Natural killer cell (primary cell): ENCODE data around the gene IZUMO2. TPM values are rescaled to one million over a fixed set of nuclear protein-coding genes. Genes with fewer than 3 reads are reported as not detected.

Experiments
- ATAC-seq, 3 donors: fragments of 150-1000 bp in 2 of 3; fragments of 200-7000 bp in 1 of 3; cut with Tn5 transposase; 1 replicate in 1 of 3; 2 replicates in 2 of 3; pipeline ENCODE4 v1.10.0; 2021; ENCODE audit warnings: mild to moderate bottlenecking in 2 of 3, moderate library complexity in 2 of 3
- DNase-seq, 2 donors: peaks; one replicate each; pipeline versions ENCODE4 v3.0.0 to v3.0.0-alpha.2; 2013 to 2021; ENCODE audit warnings: mixed read lengths in 1 of 2
- H3K27ac ChIP-seq: one replicate; pipeline ENCODE4 v1.5.1; 2013; ENCODE audit warnings: mild to moderate bottlenecking, low read length
- H3K27me3 ChIP-seq: one replicate; pipeline ENCODE4 v1.6.1; 2013; ENCODE audit warnings: low read length; ENCODE audit not compliant: control insufficient read depth, insufficient read depth
- H3K36me3 ChIP-seq: one replicate; pipeline ENCODE4 v1.6.1; 2013; ENCODE audit warnings: low read length; ENCODE audit not compliant: control insufficient read depth, insufficient read depth
- H3K4me1 ChIP-seq: one replicate; pipeline ENCODE4 v1.6.1; 2013; ENCODE audit warnings: low read length; ENCODE audit not compliant: control insufficient read depth, insufficient read depth
- H3K4me3 ChIP-seq: one replicate; pipeline ENCODE4 v1.5.1; 2013; ENCODE audit warnings: low read length
- H3K9me3 ChIP-seq: one replicate; pipeline ENCODE4 v1.6.1; 2013; ENCODE audit warnings: low read length; ENCODE audit not compliant: control insufficient read depth, insufficient read depth
- H3K27ac Mint-ChIP-seq, 2 donors: one replicate each; pipeline ENCODE4 v1.8.0; 2022; ENCODE audit warnings: mild to moderate bottlenecking in 2 of 2, mixed read lengths in 2 of 2, moderate library complexity in 1 of 2
- H3K27me3 Mint-ChIP-seq, 2 donors: one replicate each; pipeline ENCODE4 v1.8.0; 2022; ENCODE audit warnings: low read depth in 2 of 2, mixed read lengths in 2 of 2
- H3K36me3 Mint-ChIP-seq: one replicate; pipeline ENCODE4 v1.8.0; 2022; ENCODE audit warnings: mixed read lengths
- H3K4me1 Mint-ChIP-seq, 2 donors: one replicate each; pipeline ENCODE4 v1.8.0; 2022; ENCODE audit warnings: mixed read lengths in 2 of 2
- H3K4me3 Mint-ChIP-seq: one replicate; pipeline ENCODE4 v1.8.0; 2022; ENCODE audit warnings: mild to moderate bottlenecking, moderate library complexity, mixed read lengths
- H3K9me3 Mint-ChIP-seq, 2 donors: one replicate each; pipeline ENCODE4 v1.8.0; 2022; ENCODE audit warnings: mixed read lengths in 2 of 2
- CTCF ChIP-seq: fragments of 200-600 bp; IDR thresholded peaks from one replicate; pipeline ENCODE4 v1.8.0; 2022; ENCODE audit warnings: antibody characterized with exemption
- WGBS: methylation state at CpG from one replicate; pipeline ENCODE4 v1.1.7; 2013; ENCODE audit warnings: missing lambda C conversion rate; ENCODE audit not compliant: insufficient coverage; 5-methylcytosine and 5-hydroxymethylcytosine counted together
- intact Hi-C: fragments of 100-400 bp; cut with micrococcal nuclease; formaldehyde crosslinking; loops from one replicate; pipeline ENCODE4 v1.14.2; 2022
- total RNA-seq, 4 donors: library from RNA; stranded (reverse); fragments of 120-200 nt in 1 of 4; gene quantifications; one replicate each; pipeline versions ENCODE4 v1.2.3 to v1.2.4, GENCODE V29; 2013 to 2022

The IZUMO2 gene
- total RNA-seq, 3 donors from 2014 or later (not counting 1 experiment from before 2014, with no cell fraction given) = not detected

- Histone ChIP-seq H3K4me3 (no peak overlapping the region), H3K4me1 (no peaks in the 10 kb centered on the region), H3K36me3 (no peaks in the 10 kb centered on the region), H3K27me3 (no peaks in the 10 kb centered on the region), H3K9me3 (no peaks in the 10 kb centered on the region), H3K27ac (no peak overlapping the region)
- Mint-ChIP-seq H3K4me1 (no peaks in the 10 kb centered on the region), H3K36me3 (no peaks in the 10 kb centered on the region), H3K27ac (no peak overlapping the region), H3K4me3 (no peak overlapping the region), H3K27me3 (peaks cover 0 to 4% of the 10 kb centered on the region in 2 donors), H3K9me3 (no peaks in the 10 kb centered on the region)
- TF ChIP-seq CTCF = no peak
- ATAC-seq (no peak), DNase-seq (no peak)
- intact Hi-C loops = no loop called here
- 89% methylated on average over 1 of the region's 1 CpG for WGBS
Observed at GRCh38 chr19:50178320-50178719, 15.2 kb upstream of the IZUMO2 start.

GRCh38 chr19:50176775-50177174 lies 13.7 kb upstream of the IZUMO2 start:
- no peak overlapping the region for H3K27ac Mint-ChIP-seq
- intact Hi-C loops = no loop called here
- 87% methylated on average over 7 of the region's 9 CpGs for WGBS
- Histone ChIP-seq H3K4me3 (no peak overlapping the region), H3K36me3 (no peaks in the 10 kb centered on the region), H3K4me1 (no peaks in the 10 kb centered on the region), H3K27me3 (no peaks in the 10 kb centered on the region), H3K27ac (no peak overlapping the region), H3K9me3 (no peaks in the 10 kb centered on the region)
- no peaks in the 10 kb centered on the region for H3K36me3 Mint-ChIP-seq
- H3K4me3 Mint-ChIP-seq = no peak overlapping the region
- peaks cover 0 to 4% of the 10 kb centered on the region in 2 donors for H3K27me3 Mint-ChIP-seq
- H3K4me1 Mint-ChIP-seq = no peaks in the 10 kb centered on the region
- no peak for DNase-seq
- TF ChIP-seq CTCF = no peak
- no peak for ATAC-seq
- H3K9me3 Mint-ChIP-seq = no peaks in the 10 kb centered on the region

- no peak for ATAC-seq
- H3K27me3 Mint-ChIP-seq = peaks cover 0 to 4% of the 10 kb centered on the region in 2 donors
- no peak overlapping the region for H3K4me3 Mint-ChIP-seq
- no peaks in the 10 kb centered on the region for H3K36me3 Mint-ChIP-seq
- Histone ChIP-seq H3K4me3 (no peak overlapping the region), H3K9me3 (no peaks in the 10 kb centered on the region), H3K36me3 (no peaks in the 10 kb centered on the region), H3K27ac (no peak overlapping the region), H3K4me1 (no peaks in the 10 kb centered on the region), H3K27me3 (no peaks in the 10 kb centered on the region)
- no peak for DNase-seq
- H3K27ac Mint-ChIP-seq = no peak overlapping the region
- intact Hi-C loops = no loop called here
- 87% methylated on average over 10 of the region's 10 CpGs for WGBS
- no peak for TF ChIP-seq CTCF
- H3K4me1 Mint-ChIP-seq = no peaks in the 10 kb centered on the region
- no peaks in the 10 kb centered on the region for H3K9me3 Mint-ChIP-seq
Observed at GRCh38 chr19:50175924-50176323, 12.8 kb upstream of the IZUMO2 start.

- intact Hi-C loops = no loop called here
- peaks cover 0 to 10% of the 10 kb centered on the region in 2 donors for H3K27me3 Mint-ChIP-seq
- H3K9me3 ChIP-seq = no peaks in the 10 kb centered on the region
- no peak for DNase-seq
- no peak for ATAC-seq
- no peak overlapping the region for H3K4me3 Mint-ChIP-seq
- no peaks in the 10 kb centered on the region for H3K36me3 Mint-ChIP-seq
- TF ChIP-seq CTCF = no peak
- no peak overlapping the region for H3K27ac Mint-ChIP-seq
- no peak overlapping the region for H3K4me3 ChIP-seq
- no peaks in the 10 kb centered on the region for H3K9me3 Mint-ChIP-seq
- no peaks in the 10 kb centered on the region for H3K27me3 ChIP-seq
- peaks cover 0 to 5% of the 10 kb centered on the region in 2 donors for H3K4me1 Mint-ChIP-seq
- H3K4me1 ChIP-seq = no peaks in the 10 kb centered on the region
- H3K36me3 ChIP-seq = no peaks in the 10 kb centered on the region
- WGBS = 64% methylated on average over 5 of the region's 5 CpGs
- no peak overlapping the region for H3K27ac ChIP-seq
Observed at GRCh38 chr19:50174100-50174793, 11.2 kb upstream of the IZUMO2 start.
